Mesendoderm (in vitro differentiated cells): Measurements from ENCODE around the gene LPCAT3.
A peak's percentile ranks its signal among the peaks of the same experiment; 100 is the strongest.
"Not testable (repeated sequence)": the region's sequence is repeated elsewhere in the genome, so short reads cannot be mapped to it uniquely, and the experiment has no call there.

Source experiments
- DNase-seq: peaks from one replicate; pipeline ENCODE4 v3.0.0; 2013
- H2AK5ac ChIP-seq: 2 replicates; pipeline ENCODE4 v1.6.1; 2013; ENCODE audit warnings: low read length, inconsistent platforms
- H2BK120ac ChIP-seq: 2 replicates; pipeline ENCODE4 v1.6.1; 2013; ENCODE audit warnings: low read depth, mild to moderate bottlenecking, low read length, moderate library complexity, mixed read lengths
- H2BK15ac ChIP-seq: replicated peaks from 2 replicates; pipeline ENCODE4 v1.6.1; 2013; ENCODE audit warnings: low read depth, mild to moderate bottlenecking, moderate library complexity
- H2BK5ac ChIP-seq: 2 replicates; pipeline ENCODE4 v1.6.1; 2013; ENCODE audit warnings: low read length, inconsistent platforms
- H3K18ac ChIP-seq: 2 replicates; pipeline ENCODE4 v1.6.1; 2013; ENCODE audit warnings: mild to moderate bottlenecking, low read length, mixed read lengths
- H3K23ac ChIP-seq: one replicate; pipeline ENCODE4 v1.6.1; 2013; ENCODE audit warnings: low read length
- H3K27ac ChIP-seq: 2 replicates; pipeline ENCODE4 v1.5.1; 2013; ENCODE audit warnings: low read depth, mild to moderate bottlenecking, inconsistent platforms, low read length, moderate library complexity
- H3K27me3 ChIP-seq: 2 replicates; pipeline ENCODE4 v1.6.1; 2013; ENCODE audit warnings: low read length, control low read depth, mild to moderate bottlenecking, inconsistent platforms; ENCODE audit not compliant: insufficient read depth, poor library complexity
- H3K36me3 ChIP-seq: 2 replicates; pipeline ENCODE4 v1.6.1; 2013; ENCODE audit warnings: low read length, inconsistent platforms; ENCODE audit not compliant: control insufficient read depth, insufficient read depth
- H3K4ac ChIP-seq: one replicate; pipeline ENCODE4 v1.6.1; 2013; ENCODE audit warnings: low read depth, mild to moderate bottlenecking, low read length, moderate library complexity
- H3K4me1 ChIP-seq: 2 replicates; pipeline ENCODE4 v1.6.1; 2013; ENCODE audit warnings: low read depth, low read length, inconsistent platforms; ENCODE audit not compliant: control insufficient read depth
- H3K4me2 ChIP-seq: 2 replicates; pipeline ENCODE4 v1.6.1; 2013; ENCODE audit warnings: low read length
- H3K4me3 ChIP-seq: 2 replicates; pipeline ENCODE4 v1.5.1; 2013; ENCODE audit warnings: mild to moderate bottlenecking, low read length
- H3K56ac ChIP-seq: one replicate; pipeline ENCODE4 v1.6.1; 2013; ENCODE audit warnings: low read length
- H3K79me1 ChIP-seq: 2 replicates; pipeline ENCODE4 v1.6.1; 2013; ENCODE audit warnings: low read length, inconsistent platforms
- H3K79me2 ChIP-seq: 2 replicates; pipeline ENCODE4 v1.6.1; 2013; ENCODE audit warnings: mild to moderate bottlenecking, low read length; ENCODE audit not compliant: control insufficient read depth, insufficient read depth
- H3K9ac ChIP-seq: 2 replicates; pipeline ENCODE4 v1.6.1; 2013; ENCODE audit warnings: low read length, inconsistent platforms
- H4K5ac ChIP-seq: one replicate; pipeline ENCODE4 v1.6.1; 2013; ENCODE audit warnings: low read length
- H4K8ac ChIP-seq: one replicate; pipeline ENCODE4 v1.6.1; 2013; ENCODE audit warnings: low read depth, mild to moderate bottlenecking, control low read depth, low read length, moderate library complexity
- WGBS: extraction: QIAGEN DNeasy Blood & Tissue Kit; methylation state at CpG from one replicate; pipeline ENCODE4 v1.1.7; 2013; ENCODE audit warnings: low lambda C conversion rate, missing lambda C conversion rate; ENCODE audit not compliant: insufficient coverage; ENCODE audit errors: extremely low coverage; 5-methylcytosine and 5-hydroxymethylcytosine counted together

The LPCAT3 gene

DNA sequence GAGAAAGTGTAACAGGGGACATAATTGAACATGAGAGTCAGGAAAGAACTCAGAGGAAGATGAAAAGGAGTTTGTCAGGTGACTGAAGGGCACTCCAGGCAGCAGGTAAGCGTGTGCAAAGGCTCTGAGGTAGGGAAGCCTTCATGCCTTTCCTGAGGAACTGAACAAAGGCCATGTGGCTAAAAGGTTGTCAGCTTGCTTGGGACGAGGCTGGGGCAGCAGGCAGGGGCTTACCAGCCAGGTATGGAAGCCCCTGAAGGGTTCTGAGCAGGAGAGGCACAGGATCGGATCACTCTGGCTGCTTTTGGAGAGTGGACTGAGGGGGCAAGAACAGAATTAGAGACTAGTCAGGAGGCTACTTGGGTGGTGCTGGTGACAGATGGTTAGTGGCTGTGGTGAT is 5.2 kb downstream of the LPCAT3 start:
- Histone ChIP-seq H4K5ac (no peak overlapping the region), H3K27me3 (no peaks in the 10 kb centered on the region), H4K8ac (no peak overlapping the region), H2BK120ac (no peak overlapping the region), H3K27ac (no peak overlapping the region), H3K9ac (no peak overlapping the region), H3K79me2 (peaks cover 8% of the 10 kb centered on the region), H3K18ac (no peak overlapping the region), H3K23ac (no peak overlapping the region), H2BK15ac (no peak overlapping the region), H3K4ac (no peak overlapping the region), H2BK5ac (no peak overlapping the region), H3K4me2 (no peak overlapping the region), H3K4me3 (no peak overlapping the region), H3K36me3 (no peaks in the 10 kb centered on the region), H3K4me1 (peaks cover 7% of the 10 kb centered on the region), H3K56ac (no peak overlapping the region), H3K79me1 (peaks cover 10% of the 10 kb centered on the region), H2AK5ac (no peak overlapping the region)
- WGBS = no CpG with 5 or more reads among the region's 3 CpGs
- DNase-seq = no peak

DNA sequence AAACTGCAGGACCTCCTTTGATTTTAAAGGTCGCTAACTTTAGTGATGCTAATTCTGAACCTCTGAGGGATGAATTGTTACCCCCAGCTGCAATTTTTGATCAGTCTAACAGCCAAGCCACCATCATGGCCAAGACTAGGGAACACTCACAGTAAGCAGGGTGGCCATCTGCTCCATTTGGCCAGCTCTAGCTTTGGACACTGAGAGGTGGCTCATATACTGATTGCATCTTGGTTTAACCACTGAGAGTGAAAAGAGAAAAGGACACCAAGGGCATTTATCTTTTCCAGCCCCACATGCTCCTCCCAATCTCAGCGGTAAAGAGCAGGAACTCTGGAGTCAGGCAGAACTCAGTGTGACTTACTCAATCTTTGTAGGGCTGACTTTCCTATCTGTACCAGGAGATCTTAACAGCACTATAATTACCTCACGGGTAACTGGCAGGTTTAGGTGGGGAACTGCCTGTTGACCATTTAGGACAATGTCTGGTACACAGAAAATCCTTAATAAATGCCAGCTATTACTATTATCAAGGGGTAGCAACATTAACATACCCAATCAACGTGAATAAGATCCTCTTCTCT is 6.2 kb downstream of the LPCAT3 start:
- Histone ChIP-seq H3K79me2 (peaks cover 2% of the 10 kb centered on the region), H3K4me2 (no peak overlapping the region), H2BK5ac (no peak overlapping the region), H3K79me1 (peaks cover 4% of the 10 kb centered on the region), H3K9ac (no peak overlapping the region), H4K5ac (no peak overlapping the region), H3K4ac (no peak overlapping the region), H3K27me3 (no peaks in the 10 kb centered on the region), H2BK120ac (no peak overlapping the region), H3K23ac (no peak overlapping the region), H3K4me1 (peaks cover 3% of the 10 kb centered on the region), H2AK5ac (no peak overlapping the region), H3K27ac (no peak overlapping the region), H3K56ac (no peak overlapping the region), H3K36me3 (no peaks in the 10 kb centered on the region), H4K8ac (no peak overlapping the region), H3K4me3 (no peak overlapping the region), H3K18ac (no peak overlapping the region), H2BK15ac (no peak overlapping the region)
- peak; percentile 31 for DNase-seq
- WGBS = no CpG with 5 or more reads among the region's 4 CpGs

DNA sequence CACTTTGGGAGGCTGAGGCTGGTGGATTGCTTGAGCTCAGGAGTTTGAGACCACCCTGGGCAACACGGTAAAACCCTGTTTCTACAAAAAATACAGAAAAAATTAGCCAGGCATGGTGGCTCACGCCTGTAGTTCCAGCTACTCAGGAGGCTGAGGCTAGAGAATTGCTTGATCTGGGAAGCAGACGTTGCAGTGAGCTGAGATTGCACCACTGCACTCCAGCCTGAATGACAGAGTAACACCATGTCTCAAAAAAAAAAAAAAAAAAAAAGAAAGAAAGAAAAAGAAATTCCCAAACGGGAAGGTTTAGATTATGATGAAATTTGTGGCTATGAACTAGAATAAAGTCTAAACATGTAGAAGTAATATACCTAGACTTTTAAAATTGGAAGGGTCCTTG is 6.9 kb downstream of the LPCAT3 start:
- not testable (repeated sequence) for H2BK5ac ChIP-seq, H3K4me1 ChIP-seq, H3K4ac ChIP-seq, H3K9ac ChIP-seq, DNase-seq, H3K23ac ChIP-seq, H3K79me2 ChIP-seq, H3K79me1 ChIP-seq, H4K5ac ChIP-seq, H3K56ac ChIP-seq, H3K36me3 ChIP-seq, H3K4me2 ChIP-seq, H2AK5ac ChIP-seq, H3K27ac ChIP-seq, H3K4me3 ChIP-seq, H4K8ac ChIP-seq, H2BK120ac ChIP-seq, H3K27me3 ChIP-seq, H2BK15ac ChIP-seq, H3K18ac ChIP-seq
- WGBS = no CpG with 5 or more reads among the region's 4 CpGs

DNA sequence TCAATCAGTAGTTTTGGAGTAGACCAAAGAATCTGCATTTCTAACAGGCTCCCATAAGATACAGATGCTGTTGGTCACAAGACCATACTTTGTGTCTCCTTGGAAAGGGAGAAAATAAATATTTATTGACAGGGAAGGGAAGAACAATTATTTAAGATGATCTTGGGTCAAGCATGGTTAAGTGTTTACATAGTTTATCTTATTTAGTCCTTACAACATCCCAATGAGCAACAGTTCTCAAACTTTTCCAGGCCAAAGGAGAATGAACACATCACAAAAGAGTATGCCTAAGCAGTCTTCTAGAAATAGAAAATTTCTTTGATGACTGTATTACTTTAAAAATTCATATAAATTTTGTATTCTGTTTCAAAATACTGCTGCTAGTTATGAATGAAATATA is 8.8 kb downstream of the LPCAT3 start:
- Histone ChIP-seq H3K27ac (no peak overlapping the region), H2AK5ac (no peak overlapping the region), H4K8ac (no peak overlapping the region), H3K4me1 (no peaks in the 10 kb centered on the region), H2BK15ac (no peak overlapping the region), H3K79me1 (peaks cover 2% of the 10 kb centered on the region), H3K56ac (no peak overlapping the region), H2BK5ac (no peak overlapping the region), H3K27me3 (no peaks in the 10 kb centered on the region), H3K4me2 (no peak overlapping the region), H3K36me3 (no peaks in the 10 kb centered on the region), H2BK120ac (no peak overlapping the region), H3K23ac (no peak overlapping the region), H4K5ac (no peak overlapping the region), H3K79me2 (no peaks in the 10 kb centered on the region), H3K9ac (no peak overlapping the region), H3K18ac (no peak overlapping the region), H3K4me3 (no peak overlapping the region), H3K4ac (no peak overlapping the region)
- DNase-seq = no peak

DNA sequence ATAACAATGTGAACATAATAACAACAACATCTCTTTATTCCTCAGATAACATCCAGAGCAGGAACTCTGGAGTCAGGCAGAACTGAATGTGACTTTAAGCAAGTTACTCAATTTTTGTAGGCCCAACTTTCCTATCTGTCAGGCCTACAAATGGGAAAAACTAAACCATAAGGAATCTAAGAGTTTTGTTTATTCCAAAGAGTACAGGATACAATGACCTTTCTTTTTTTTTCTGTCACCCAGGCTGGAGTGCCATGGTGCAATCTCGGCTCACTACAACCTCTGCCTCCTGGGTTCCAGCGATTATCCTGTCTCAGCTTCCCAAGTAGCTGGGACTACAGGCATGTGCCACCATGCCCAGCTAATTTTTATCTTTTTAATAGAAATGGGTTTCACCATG is 9.4 kb downstream of the LPCAT3 start:
- Histone ChIP-seq H3K4me1 (no peaks in the 10 kb centered on the region), H3K9ac (no peak overlapping the region), H2BK120ac (no peak overlapping the region), H3K79me2 (no peaks in the 10 kb centered on the region), H3K79me1 (peaks cover 2% of the 10 kb centered on the region), H2BK5ac (no peak overlapping the region), H3K18ac (no peak overlapping the region), H3K36me3 (no peaks in the 10 kb centered on the region), H3K27ac (no peak overlapping the region), H3K4me2 (no peak overlapping the region), H3K27me3 (no peaks in the 10 kb centered on the region), H2BK15ac (no peak overlapping the region), H4K5ac (no peak overlapping the region), H3K4me3 (no peak overlapping the region), H3K56ac (no peak overlapping the region), H4K8ac (no peak overlapping the region), H2AK5ac (no peak overlapping the region), H3K23ac (no peak overlapping the region), H3K4ac (no peak overlapping the region)
- WGBS = no CpG with 5 or more reads among the region's 2 CpGs
- DNase-seq = no peak

DNA sequence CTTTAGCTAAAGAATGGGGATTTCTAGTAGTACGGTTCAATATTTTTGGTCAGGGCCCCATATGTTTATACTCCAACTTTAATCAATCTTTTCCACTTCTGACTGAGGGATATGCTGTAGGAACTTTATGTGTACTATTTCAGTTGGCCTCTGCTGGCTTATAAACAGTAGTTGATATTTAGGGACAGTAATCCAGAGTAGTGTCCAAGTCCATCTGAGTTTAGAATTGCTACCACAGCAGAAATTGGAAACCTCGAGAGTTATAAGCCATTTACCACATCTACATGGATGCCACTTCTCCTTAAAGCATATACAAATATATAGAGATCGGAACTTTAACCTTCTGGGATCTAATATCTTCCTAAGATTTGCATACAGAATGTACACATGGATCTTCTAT is 11.6 kb downstream of the LPCAT3 start:
- H2BK15ac ChIP-seq = no peak overlapping the region
- no peak overlapping the region for H2BK5ac ChIP-seq
- no peak overlapping the region for H3K23ac ChIP-seq
- H3K9ac ChIP-seq = no peak overlapping the region
- no peak overlapping the region for H2BK120ac ChIP-seq
- no peak overlapping the region for H3K18ac ChIP-seq
- H3K4me3 ChIP-seq = no peak overlapping the region
- no peak overlapping the region for H3K56ac ChIP-seq
- H3K4ac ChIP-seq = no peak overlapping the region
- H3K4me2 ChIP-seq = no peak overlapping the region
- no peak overlapping the region for H2AK5ac ChIP-seq
- no peak overlapping the region for H4K5ac ChIP-seq
- WGBS = no CpG with 5 or more reads among the region's 3 CpGs
- no peaks in the 10 kb centered on the region for H3K79me1 ChIP-seq
- no peak overlapping the region for H4K8ac ChIP-seq
- H3K79me2 ChIP-seq = no peaks in the 10 kb centered on the region
- H3K4me1 ChIP-seq = no peaks in the 10 kb centered on the region
- no peak for DNase-seq
- no peaks in the 10 kb centered on the region for H3K27me3 ChIP-seq
- no peaks in the 10 kb centered on the region for H3K36me3 ChIP-seq
- H3K27ac ChIP-seq = no peak overlapping the region
